Uterus (tissue), 2 donors: ENCODE results near the gene SLC35E2B.

Experiments used
- POLR2A ChIP-seq, 2 donors: fragments of 450-650 bp; IDR thresholded peaks; one replicate each; pipeline ENCODE4 v1.6.1; 2016; ENCODE audit warnings: antibody characterized with exemption in 2 of 2, mild to moderate bottlenecking in 1 of 2, moderate library complexity in 1 of 2
- TF ChIP-seq, protein P1 (sequence below), 4 experiments: fragments of 200-600 bp in 2 of 4; fragments of 450-650 bp in 2 of 4; sonication (generic) in 2 of 4; IDR thresholded peaks; one replicate each; pipeline ENCODE4 v1.5.1; 2016 to 2019; ENCODE audit warnings: antibody characterized with exemption in 4 of 4, mild to moderate bottlenecking in 2 of 4, moderate library complexity in 1 of 4

DNA sequence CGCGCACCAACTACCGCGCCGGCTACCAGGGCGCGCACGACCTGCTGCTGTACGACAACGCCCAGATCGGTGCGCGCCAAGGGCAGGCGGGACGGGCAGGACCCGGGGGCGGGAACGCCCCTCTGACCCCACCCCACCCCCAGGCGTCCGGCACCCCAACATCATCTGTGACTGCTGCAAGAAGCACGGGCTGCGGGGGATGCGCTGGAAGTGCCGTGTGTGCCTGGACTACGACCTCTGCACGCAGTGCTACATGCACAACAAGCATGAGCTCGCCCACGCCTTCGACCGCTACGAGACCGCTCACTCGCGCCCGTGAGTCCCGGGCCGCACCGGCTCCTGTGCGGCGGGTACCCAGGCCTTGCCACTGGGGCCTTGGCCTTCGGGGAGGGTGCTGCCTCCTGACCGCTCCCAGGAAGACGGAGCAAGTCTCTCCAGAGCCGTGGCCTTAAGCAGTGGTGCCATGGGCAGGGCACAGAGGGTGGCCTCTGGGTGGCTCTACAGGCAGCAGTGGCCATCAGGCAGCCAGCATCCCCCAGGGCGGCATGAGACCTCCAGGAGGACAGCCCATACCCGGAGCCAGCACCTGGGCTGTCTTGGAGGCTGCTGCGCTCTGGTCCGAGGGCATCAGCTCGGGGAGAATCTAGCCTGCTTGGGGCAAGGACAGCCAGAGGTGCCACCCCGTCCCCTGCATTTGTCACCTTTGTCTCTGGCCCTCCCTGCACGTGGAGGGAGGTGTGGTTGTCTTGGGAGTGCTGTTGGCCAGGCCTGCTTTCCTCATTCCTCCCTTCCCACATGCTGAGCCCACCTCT is 68.8 kb downstream of the SLC35E2B start:
- TF ChIP-seq, protein P1, sequence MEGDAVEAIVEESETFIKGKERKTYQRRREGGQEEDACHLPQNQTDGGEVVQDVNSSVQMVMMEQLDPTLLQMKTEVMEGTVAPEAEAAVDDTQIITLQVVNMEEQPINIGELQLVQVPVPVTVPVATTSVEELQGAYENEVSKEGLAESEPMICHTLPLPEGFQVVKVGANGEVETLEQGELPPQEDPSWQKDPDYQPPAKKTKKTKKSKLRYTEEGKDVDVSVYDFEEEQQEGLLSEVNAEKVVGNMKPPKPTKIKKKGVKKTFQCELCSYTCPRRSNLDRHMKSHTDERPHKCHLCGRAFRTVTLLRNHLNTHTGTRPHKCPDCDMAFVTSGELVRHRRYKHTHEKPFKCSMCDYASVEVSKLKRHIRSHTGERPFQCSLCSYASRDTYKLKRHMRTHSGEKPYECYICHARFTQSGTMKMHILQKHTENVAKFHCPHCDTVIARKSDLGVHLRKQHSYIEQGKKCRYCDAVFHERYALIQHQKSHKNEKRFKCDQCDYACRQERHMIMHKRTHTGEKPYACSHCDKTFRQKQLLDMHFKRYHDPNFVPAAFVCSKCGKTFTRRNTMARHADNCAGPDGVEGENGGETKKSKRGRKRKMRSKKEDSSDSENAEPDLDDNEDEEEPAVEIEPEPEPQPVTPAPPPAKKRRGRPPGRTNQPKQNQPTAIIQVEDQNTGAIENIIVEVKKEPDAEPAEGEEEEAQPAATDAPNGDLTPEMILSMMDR (IDR thresholded peaks at IDR 0.05): no peak
- no peak for TF ChIP-seq POLR2A (IDR thresholded peaks at IDR 0.05)
